Body of pancreas (tissue), 4 donors: ENCODE results near the gene NUDT13. TPM values are rescaled to one million over a fixed set of nuclear protein-coding genes. Genes with fewer than 3 reads are reported as not detected.
A peak's percentile ranks its signal among the peaks of the same experiment; 100 is the strongest.

ENCODE experiments used
- ATAC-seq: fragments of 150-250 bp; one replicate; pipeline ENCODE4 v1.9.1; 2016
- DNase-seq, 4 donors: peaks; one replicate each; pipeline ENCODE4 v3.0.0-alpha.2; 2019
- H3K27ac ChIP-seq, 4 donors: fragments of 200-600 bp; sonication (generic); 1 replicate in 3 of 4; 2 replicates in 1 of 4; pipeline versions ENCODE4 v1.5.1 to v1.6.1; 2016 to 2019; ENCODE audit warnings: mild to moderate bottlenecking in 1 of 4, mixed read lengths in 1 of 4, moderate library complexity in 1 of 4
- H3K27me3 ChIP-seq, 2 donors: fragments of 200-600 bp; sonication (generic); one replicate each; pipeline ENCODE4 v1.6.0; 2016; ENCODE audit warnings: mild to moderate bottlenecking in 1 of 2
- H3K36me3 ChIP-seq, 2 donors: fragments of 200-600 bp; sonication (generic); replicated peaks in 1 of 2; 2 replicates each; pipeline ENCODE4 v1.5.1; 2016; ENCODE audit warnings: low read depth in 2 of 2; ENCODE audit not compliant: insufficient read depth in 1 of 2
- H3K4me1 ChIP-seq: fragments of 200-600 bp; sonication (generic); one replicate; pipeline ENCODE4 v1.6.0; 2016
- H3K4me3 ChIP-seq, 2 donors: fragments of 200-600 bp; sonication (generic); 1 replicate in 1 of 2; 2 replicates in 1 of 2; pipeline ENCODE4 v1.5.1; 2016 to 2019
- H3K9me3 ChIP-seq, 3 donors: fragments of 200-600 bp; sonication (generic); 1 replicate in 2 of 3; 2 replicates in 1 of 3; pipeline ENCODE4 v1.5.1; 2016
- POLR2A ChIP-seq, 3 donors: fragments of 450-650 bp; IDR thresholded peaks; one replicate each; pipeline ENCODE4 v1.6.1; 2016; ENCODE audit warnings: antibody characterized with exemption in 3 of 3, mild to moderate bottlenecking in 2 of 3
- whole genome bisulfite sequencing, 2 donors: methylation state at CpG; one replicate each; pipeline ENCODE4 v1.1.5; 2017; 5-methylcytosine and 5-hydroxymethylcytosine counted together
- intact Hi-C: fragments of 100-400 bp; cut with DNase I; formaldehyde crosslinking; loops from one replicate; pipeline ENCODE4 v1.15.1; 2023
- total RNA-seq, 2 donors: library from RNA; depleted of rRNA; stranded (reverse); fragments of >200 nt; gene quantifications; one replicate each; pipeline ENCODE4 v1.1.0, GENCODE V29; 2016
- TF ChIP-seq, protein P1 (sequence below), 7 experiments: fragments of 450-650 bp in 4 of 7; fragments of 200-600 bp in 3 of 7; sonication (generic) in 3 of 7; IDR thresholded peaks; one replicate each; pipeline ENCODE4 v1.5.1; 2016 to 2019; ENCODE audit warnings: antibody characterized with exemption in 7 of 7

NUDT13 gene
- total RNA-seq, 2 donors from 2014 or later, result 2.3 to 3.3 TPM

DNA sequence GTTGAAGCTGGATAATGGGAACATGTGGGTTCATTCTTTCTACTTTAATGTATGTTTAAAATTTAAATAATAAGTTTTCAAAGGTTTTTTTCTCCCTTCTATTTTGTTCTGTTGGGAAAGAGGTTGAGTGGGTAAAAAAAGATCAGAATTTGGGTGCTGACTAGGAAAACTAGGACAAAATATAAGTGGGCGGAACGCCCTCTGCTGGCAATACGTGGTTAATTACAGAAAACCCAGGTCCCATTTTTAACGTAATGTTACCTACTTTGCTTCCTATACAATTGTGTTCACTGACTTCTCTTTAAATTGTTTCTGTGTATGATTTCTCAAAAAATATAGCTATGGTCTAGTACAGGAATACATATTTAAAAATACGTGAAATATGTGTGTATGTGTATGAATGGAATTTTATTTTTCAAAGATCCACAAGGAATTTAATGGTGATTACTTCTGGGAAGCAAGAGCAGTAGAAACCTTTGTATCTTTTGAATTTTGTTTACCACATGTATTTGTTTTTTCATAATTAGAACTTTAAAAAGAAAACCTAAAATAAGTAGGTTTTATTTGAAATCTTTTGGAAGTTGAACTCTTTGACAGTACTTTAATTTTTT is 48.9 kb downstream of the NUDT13 start:
- H3K9me3 ChIP-seq, result no peaks in the 10 kb centered on the region
- peaks cover 12% of the 10 kb centered on the region for H3K4me1 ChIP-seq
- WGBS, 2 donors, result 8 to 14% methylated on average over 5 of the region's 5 CpGs
- TF ChIP-seq POLR2A (IDR thresholded peaks at IDR 0.05), result no peak
- TF ChIP-seq, protein P1, sequence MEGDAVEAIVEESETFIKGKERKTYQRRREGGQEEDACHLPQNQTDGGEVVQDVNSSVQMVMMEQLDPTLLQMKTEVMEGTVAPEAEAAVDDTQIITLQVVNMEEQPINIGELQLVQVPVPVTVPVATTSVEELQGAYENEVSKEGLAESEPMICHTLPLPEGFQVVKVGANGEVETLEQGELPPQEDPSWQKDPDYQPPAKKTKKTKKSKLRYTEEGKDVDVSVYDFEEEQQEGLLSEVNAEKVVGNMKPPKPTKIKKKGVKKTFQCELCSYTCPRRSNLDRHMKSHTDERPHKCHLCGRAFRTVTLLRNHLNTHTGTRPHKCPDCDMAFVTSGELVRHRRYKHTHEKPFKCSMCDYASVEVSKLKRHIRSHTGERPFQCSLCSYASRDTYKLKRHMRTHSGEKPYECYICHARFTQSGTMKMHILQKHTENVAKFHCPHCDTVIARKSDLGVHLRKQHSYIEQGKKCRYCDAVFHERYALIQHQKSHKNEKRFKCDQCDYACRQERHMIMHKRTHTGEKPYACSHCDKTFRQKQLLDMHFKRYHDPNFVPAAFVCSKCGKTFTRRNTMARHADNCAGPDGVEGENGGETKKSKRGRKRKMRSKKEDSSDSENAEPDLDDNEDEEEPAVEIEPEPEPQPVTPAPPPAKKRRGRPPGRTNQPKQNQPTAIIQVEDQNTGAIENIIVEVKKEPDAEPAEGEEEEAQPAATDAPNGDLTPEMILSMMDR (IDR thresholded peaks at IDR 0.05), result peak; percentile 48 to 69 (median 60)
- ATAC-seq (no peak), DNase-seq (peak; percentile 52 to 66 (median 62))
- intact Hi-C loops, result no loop called here
- H3K4me3 ChIP-seq, result no peak overlapping the region
- H3K27me3 ChIP-seq, result no peaks in the 10 kb centered on the region
- H3K27ac ChIP-seq, result no peak overlapping the region
- H3K36me3 ChIP-seq, result peaks cover 0 to 15% of the 10 kb centered on the region in 2 donors

DNA sequence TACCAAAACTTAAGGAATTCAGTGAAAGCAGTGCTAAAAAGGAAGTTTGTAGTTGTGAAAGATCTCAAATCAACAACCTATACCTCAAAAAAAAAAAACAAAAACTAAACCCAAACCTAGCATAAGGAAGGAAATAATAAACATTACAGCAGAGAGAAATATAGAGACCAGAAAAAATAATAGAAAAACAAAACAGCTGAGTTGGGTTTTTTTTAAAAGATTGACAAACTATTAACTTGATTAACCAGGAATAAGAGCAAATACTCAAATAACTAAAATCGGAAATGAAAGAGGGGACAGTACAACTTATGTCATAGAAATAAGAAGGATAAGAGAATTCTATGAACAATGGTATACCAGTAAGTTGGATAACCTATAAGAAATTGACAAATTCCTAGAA is 50.8 kb downstream of the NUDT13 start:
- intact Hi-C loops, result loop anchor here (10.0 kb wide), 1 partner anchor 56 kb away; no protein-coding TSS in a partner anchor

DNA sequence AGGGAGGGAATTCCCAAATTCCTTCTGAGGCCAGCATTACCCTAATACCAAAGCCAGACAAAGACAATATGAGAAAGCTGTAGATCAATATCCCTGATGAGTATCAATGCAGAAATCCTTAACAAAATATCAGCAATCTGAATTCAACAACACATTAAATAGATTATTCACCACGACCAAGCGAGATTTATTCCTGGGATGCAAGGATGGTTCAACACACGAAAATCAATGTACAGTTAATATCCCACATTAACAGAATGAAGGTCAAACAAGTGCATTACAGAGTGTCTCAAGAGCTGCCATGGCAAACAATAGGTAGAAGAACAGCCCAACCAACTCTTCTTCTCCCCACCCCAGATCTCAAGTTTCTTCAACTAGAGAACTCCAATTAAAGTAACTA is 51.4 kb downstream of the NUDT13 start:
- 93 to 96% methylated on average over 3 of the region's 3 CpGs for WGBS, 2 donors
- peaks cover 0 to 10% of the 10 kb centered on the region in 2 donors for H3K36me3 ChIP-seq

More for the DNA sequence above, 50.8 kb downstream of the NUDT13 start:
- H3K4me1 ChIP-seq, result peaks cover 15% of the 10 kb centered on the region
- H3K4me3 ChIP-seq, result no peak overlapping the region
- H3K27me3 ChIP-seq, result no peaks in the 10 kb centered on the region
- no peaks in the 10 kb centered on the region for H3K9me3 ChIP-seq
- 78 to 84% methylated on average over 1 of the region's 1 CpG for WGBS, 2 donors
- TF ChIP-seq, protein P1 (IDR thresholded peaks at IDR 0.05), result no peak
- DNase-seq, result no peak
- no peak overlapping the region for H3K27ac ChIP-seq
- peaks cover 0 to 10% of the 10 kb centered on the region in 2 donors for H3K36me3 ChIP-seq
- no peak for ATAC-seq

GRCh38 chr10:73163096-73163495 is 52.8 kb downstream of the NUDT13 start:
- intact Hi-C loops, result loop anchor here (10.0 kb wide), 1 partner anchor 58 kb away; no protein-coding TSS in a partner anchor
- 89 to 98% methylated on average over 2 of the region's 2 CpGs for WGBS, 2 donors
- Histone ChIP-seq H3K27me3 (no peaks in the 10 kb centered on the region), H3K27ac (no peak overlapping the region), H3K9me3 (no peaks in the 10 kb centered on the region), H3K36me3 (peaks cover 0 to 10% of the 10 kb centered on the region in 2 donors), H3K4me3 (no peak overlapping the region), H3K4me1 (peaks cover 29% of the 10 kb centered on the region)
- TF ChIP-seq POLR2A (IDR thresholded peaks at IDR 0.05), result no peak
- TF ChIP-seq, protein P1 (IDR thresholded peaks at IDR 0.05), result no peak
- ATAC-seq (no peak), DNase-seq (no peak)

More for the DNA sequence above, 51.4 kb downstream of the NUDT13 start:
- Histone ChIP-seq H3K27me3 (no peaks in the 10 kb centered on the region), H3K4me3 (no peak overlapping the region), H3K27ac (no peak overlapping the region), H3K4me1 (peaks cover 21% of the 10 kb centered on the region), H3K9me3 (no peaks in the 10 kb centered on the region)
- intact Hi-C loops, result loop anchor here (10.0 kb wide), 1 partner anchor 57 kb away; no protein-coding TSS in a partner anchor
- no peak for DNase-seq
- ATAC-seq, result no peak
- TF ChIP-seq POLR2A (IDR thresholded peaks at IDR 0.05), result no peak
- TF ChIP-seq, protein P1 (IDR thresholded peaks at IDR 0.05), result no peak

- intact Hi-C loops, result loop anchor here (10.0 kb wide), 1 partner anchor 62 kb away; no protein-coding TSS in a partner anchor
- H3K4me3 ChIP-seq, result peak overlapping the region in 1 of 2 donors; percentile 60
- no peaks in the 10 kb centered on the region for H3K27me3 ChIP-seq
- no peak for TF ChIP-seq POLR2A (IDR thresholded peaks at IDR 0.05)
- TF ChIP-seq, protein P1 (IDR thresholded peaks at IDR 0.05), result no peak
- H3K4me1 ChIP-seq, result peaks cover 36% of the 10 kb centered on the region
- ATAC-seq (no peak), DNase-seq (no peak)
- H3K27ac ChIP-seq, result peak overlapping the region in 2 of 4 donors; percentile 81 to 95
- peaks cover 0 to 10% of the 10 kb centered on the region in 2 donors for H3K36me3 ChIP-seq
- WGBS, 2 donors, result 88 to 89% methylated on average over 2 of the region's 2 CpGs
- H3K9me3 ChIP-seq, result no peaks in the 10 kb centered on the region
These were observed 56.7 kb downstream of the NUDT13 start for GRCh38 chr10:73166972-73167371.
